ENCODE results near the gene MRPL19. TPM values are rescaled to one million over a fixed set of nuclear protein-coding genes. Genes with fewer than 3 reads are reported as not detected.

The MRPL19 gene
- total and polyA plus RNA-seq, 2 experiments from 2014 or later, result 65.5 to 149 TPM

GRCh38 chr2:75616406-75616805, 30.2 kb upstream of the MRPL19 start (continued):
- TF ChIP-seq ZNF462 (CRISPR knock-in tag; IDR thresholded peaks at IDR 0.05) (no peak), ZNF331 (CRISPR knock-in tag; IDR thresholded peaks at IDR 0.05; ENCODE audit: low read depth) (no peak), STAT1 (IDR thresholded peaks at IDR 0.05; ENCODE audit: unreplicated experiment) (no peak), REST (IDR thresholded peaks at IDR 0.05; ENCODE audit: unreplicated experiment) (no peak)

- no peaks in the 10 kb centered on the region for H3K36me3 Mint-ChIP-seq (ENCODE audit: low read depth)
- DNase-seq (ENCODE audit: low spot score) (no peak), ATAC-seq (no peak)
- H4K20me1 ChIP-seq (replicated peaks; ENCODE audit: insufficient read depth), result no peaks in the 10 kb centered on the region
- H3K4me1 ChIP-seq (ENCODE audit: insufficient read depth), result no peaks in the 10 kb centered on the region
- H3K27ac ChIP-seq (ENCODE audit: low read depth), result no peak overlapping the region
- no peaks in the 10 kb centered on the region for H3K4me1 Mint-ChIP-seq
- H3K9me3 Mint-ChIP-seq, result no peaks in the 10 kb centered on the region; the same call in 2 of the 3 replicates
- no peaks in the 10 kb centered on the region for H3K79me2 ChIP-seq (replicated peaks; ENCODE audit: insufficient read depth)
- H3K4me3 ChIP-seq, result no peak overlapping the region
- no peaks in the 10 kb centered on the region for H3K27me3 ChIP-seq (ENCODE audit: insufficient read depth)
- no peak overlapping the region for H2AFZ ChIP-seq
- no peak overlapping the region for H3K4me3 Mint-ChIP-seq
- no peaks in the 10 kb centered on the region for H3K27me3 Mint-ChIP-seq (ENCODE audit: insufficient read depth, low read depth, poor library complexity)
- no peaks in the 10 kb centered on the region for H3K36me3 ChIP-seq (ENCODE audit: insufficient read depth)
- H3F3A ChIP-seq (replicated peaks; ENCODE audit: low read depth), result no peaks in the 10 kb centered on the region
- no peak overlapping the region for H3K4me2 ChIP-seq
- H3K27ac Mint-ChIP-seq, result no peak overlapping the region
- H3K9me2 ChIP-seq (ENCODE audit: insufficient read depth), result peaks cover 7% of the 10 kb centered on the region
- no peak for TF ChIP-seq EZH2phosphoT487 (IDR thresholded peaks at IDR 0.05; ENCODE audit: unreplicated experiment)
- TF ChIP-seq REST (IDR thresholded peaks at IDR 0.05; ENCODE audit: unreplicated experiment), result no peak
- TF ChIP-seq EZH2 (IDR thresholded peaks at IDR 0.05; ENCODE audit: low read depth, unreplicated experiment), result no peak
- no peak for TF ChIP-seq JUNB (IDR thresholded peaks at IDR 0.05; ENCODE audit: unreplicated experiment)
- TF ChIP-seq STAT1 (IDR thresholded peaks at IDR 0.05; ENCODE audit: unreplicated experiment), result no peak
- TF ChIP-seq ZNF114 (CRISPR knock-in tag; IDR thresholded peaks at IDR 0.05), result no peak
- no peak for TF ChIP-seq NANOG (IDR thresholded peaks at IDR 0.05; ENCODE audit: borderline replicate concordance)
- no peak for TF ChIP-seq CREB1 (CRISPR knock-in tag; IDR thresholded peaks at IDR 0.05; ENCODE audit: low read depth)
Measured at GRCh38 chr2:75616933-75617332, 29.6 kb upstream of the MRPL19 start.

Measured in GM23338 (cell line).